ENCODE results near the gene LHPP. TPM values are rescaled to one million over a fixed set of nuclear protein-coding genes. Genes with fewer than 3 reads are reported as not detected.

Gene LHPP
- total and polyA plus RNA-seq, 2 experiments from 2014 or later, result 19.0 to 22.9 TPM

GRCh38 chr10:124643330-124644009 lies 181.8 kb downstream of the LHPP start:
- 97 to 98% methylated on average over 30 of the region's 30 CpGs for WGBS, 2 experiments (ENCODE audit: low coverage in 1 of 2, low lambda C conversion rate in 2 of 2, missing lambda C conversion rate in 2 of 2)
- Histone ChIP-seq H3F3A (ENCODE audit: insufficient read depth) (no peaks in the 10 kb centered on the region), H2AFZ (no peak overlapping the region), H3K27me3 (replicated peaks; ENCODE audit: insufficient read depth) (no peaks in the 10 kb centered on the region), H3K27ac (no peak overlapping the region), H3K4me3 (no peak overlapping the region), H3K9ac (no peak overlapping the region), H3K9me2 (ENCODE audit: insufficient read depth) (no peaks in the 10 kb centered on the region), H3K79me2 (ENCODE audit: insufficient read depth) (peaks cover 5% of the 10 kb centered on the region; the same call in 1 of the 2 replicates), H3K9me3 (ENCODE audit: low read depth) (no peaks in the 10 kb centered on the region), H3K36me3 (ENCODE audit: low read depth) (no peaks in the 10 kb centered on the region), H3K4me2 (ENCODE audit: unreplicated experiment) (no peak overlapping the region), H4K20me1 (ENCODE audit: insufficient read depth) (no peaks in the 10 kb centered on the region), H3K4me1 (ENCODE audit: insufficient read depth) (peaks cover 30% of the 10 kb centered on the region)
- DNase-seq, result no peak
- in situ Hi-C loops (cut with MboI), result no loop called here
- TF ChIP-seq EZH2 (IDR thresholded peaks at IDR 0.05; ENCODE audit: insufficient read depth, poor library complexity, severe bottlenecking) (no peak), EZH2phosphoT487 (IDR thresholded peaks at IDR 0.05; ENCODE audit: insufficient read depth, low read depth) (no peak)

GRCh38 chr10:124644236-124644635 lies 182.6 kb downstream of the LHPP start:
- in situ Hi-C loops (cut with MboI), result no loop called here
- Histone ChIP-seq H3K4me2 (ENCODE audit: unreplicated experiment) (no peak overlapping the region), H3K9me2 (ENCODE audit: insufficient read depth) (no peaks in the 10 kb centered on the region), H3K9me3 (ENCODE audit: low read depth) (no peaks in the 10 kb centered on the region), H3F3A (ENCODE audit: insufficient read depth) (no peaks in the 10 kb centered on the region), H3K9ac (no peak overlapping the region), H3K27ac (no peak overlapping the region), H4K20me1 (ENCODE audit: insufficient read depth) (no peaks in the 10 kb centered on the region), H3K4me1 (ENCODE audit: insufficient read depth) (peaks cover 30% of the 10 kb centered on the region), H3K79me2 (ENCODE audit: insufficient read depth) (peaks cover 5% of the 10 kb centered on the region; the same call in 1 of the 2 replicates), H3K4me3 (no peak overlapping the region), H3K36me3 (ENCODE audit: low read depth) (no peaks in the 10 kb centered on the region), H3K27me3 (replicated peaks; ENCODE audit: insufficient read depth) (no peaks in the 10 kb centered on the region), H2AFZ (no peak overlapping the region)
- no peak for DNase-seq
- 89 to 93% methylated on average over 4 of the region's 4 CpGs for WGBS, 2 experiments (ENCODE audit: low coverage in 1 of 2, low lambda C conversion rate in 2 of 2, missing lambda C conversion rate in 2 of 2)
- TF ChIP-seq EZH2 (IDR thresholded peaks at IDR 0.05; ENCODE audit: insufficient read depth, poor library complexity, severe bottlenecking) (no peak), EZH2phosphoT487 (IDR thresholded peaks at IDR 0.05; ENCODE audit: insufficient read depth, low read depth) (no peak)

GRCh38 chr10:124644771-124645415 lies 183.3 kb downstream of the LHPP start:
- H3K4me2 ChIP-seq (ENCODE audit: unreplicated experiment), result no peak overlapping the region
- no peak overlapping the region for H3K9ac ChIP-seq
- no peak for TF ChIP-seq EZH2 (IDR thresholded peaks at IDR 0.05; ENCODE audit: insufficient read depth, poor library complexity, severe bottlenecking)
- no peak for TF ChIP-seq EZH2phosphoT487 (IDR thresholded peaks at IDR 0.05; ENCODE audit: insufficient read depth, low read depth)
- H3K27ac ChIP-seq, result no peak overlapping the region
- H3K4me3 ChIP-seq, result no peak overlapping the region
- WGBS, 2 experiments (ENCODE audit: low coverage in 1 of 2, low lambda C conversion rate in 2 of 2, missing lambda C conversion rate in 2 of 2), result 92% methylated on average over 7 to 10 of the region's 10 CpGs
- H3K9me3 ChIP-seq (ENCODE audit: low read depth), result no peaks in the 10 kb centered on the region
- H3K4me1 ChIP-seq (ENCODE audit: insufficient read depth), result peaks cover 30% of the 10 kb centered on the region
- no peaks in the 10 kb centered on the region for H3K27me3 ChIP-seq (replicated peaks; ENCODE audit: insufficient read depth)
- H3K79me2 ChIP-seq (ENCODE audit: insufficient read depth), result peaks cover 5% of the 10 kb centered on the region; the same call in 1 of the 2 replicates
- no peaks in the 10 kb centered on the region for H3K36me3 ChIP-seq (ENCODE audit: low read depth)
- no peak overlapping the region for H2AFZ ChIP-seq
- in situ Hi-C loops (cut with MboI), result no loop called here
- DNase-seq, result no peak
- no peaks in the 10 kb centered on the region for H4K20me1 ChIP-seq (ENCODE audit: insufficient read depth)
- no peaks in the 10 kb centered on the region for H3F3A ChIP-seq (ENCODE audit: insufficient read depth)
- H3K9me2 ChIP-seq (ENCODE audit: insufficient read depth), result no peaks in the 10 kb centered on the region

GRCh38 chr10:124645467-124646095 lies 184.0 kb downstream of the LHPP start:
- no peaks in the 10 kb centered on the region for H4K20me1 ChIP-seq (ENCODE audit: insufficient read depth)
- H3K27ac ChIP-seq, result no peak overlapping the region

More at GRCh38 chr10:124645467-124646095, 184.0 kb downstream of the LHPP start:
- peaks cover 30% of the 10 kb centered on the region for H3K4me1 ChIP-seq (ENCODE audit: insufficient read depth)
- TF ChIP-seq EZH2phosphoT487 (IDR thresholded peaks at IDR 0.05; ENCODE audit: insufficient read depth, low read depth) (no peak), EZH2 (IDR thresholded peaks at IDR 0.05; ENCODE audit: insufficient read depth, poor library complexity, severe bottlenecking) (no peak)
- no peaks in the 10 kb centered on the region for H3K36me3 ChIP-seq (ENCODE audit: low read depth)
- no peak overlapping the region for H3K4me2 ChIP-seq (ENCODE audit: unreplicated experiment)
- H3K4me3 ChIP-seq, result no peak overlapping the region
- H3K27me3 ChIP-seq (replicated peaks; ENCODE audit: insufficient read depth), result no peaks in the 10 kb centered on the region
- in situ Hi-C loops (cut with MboI), result no loop called here
- H3F3A ChIP-seq (ENCODE audit: insufficient read depth), result no peaks in the 10 kb centered on the region
- no peaks in the 10 kb centered on the region for H3K9me2 ChIP-seq (ENCODE audit: insufficient read depth)
- no peak for DNase-seq
- WGBS, 2 experiments (ENCODE audit: low coverage in 1 of 2, low lambda C conversion rate in 2 of 2, missing lambda C conversion rate in 2 of 2), result 88 to 90% methylated on average over 13 of the region's 13 CpGs
- H3K9ac ChIP-seq, result no peak overlapping the region; the same call in 1 of the 2 replicates
- H3K79me2 ChIP-seq (ENCODE audit: insufficient read depth), result peaks cover 5% of the 10 kb centered on the region; the same call in 1 of the 2 replicates
- H2AFZ ChIP-seq, result no peak overlapping the region
- H3K9me3 ChIP-seq (ENCODE audit: low read depth), result no peaks in the 10 kb centered on the region

All from GM23248 (cell line).